ENCODE measurements around the gene HERPUD1. TPM values are rescaled to one million over a fixed set of nuclear protein-coding genes. Genes with fewer than 3 reads are reported as not detected.

Gene HERPUD1
- total RNA-seq, 1 donor from 2014 or later, result 122 TPM

- DNase-seq (ENCODE audit: low spot score) (no peak), ATAC-seq (peak; percentile 72)
Measured at GRCh38 chr16:56910654-56911539, 21.0 kb upstream of the HERPUD1 start.

DNA sequence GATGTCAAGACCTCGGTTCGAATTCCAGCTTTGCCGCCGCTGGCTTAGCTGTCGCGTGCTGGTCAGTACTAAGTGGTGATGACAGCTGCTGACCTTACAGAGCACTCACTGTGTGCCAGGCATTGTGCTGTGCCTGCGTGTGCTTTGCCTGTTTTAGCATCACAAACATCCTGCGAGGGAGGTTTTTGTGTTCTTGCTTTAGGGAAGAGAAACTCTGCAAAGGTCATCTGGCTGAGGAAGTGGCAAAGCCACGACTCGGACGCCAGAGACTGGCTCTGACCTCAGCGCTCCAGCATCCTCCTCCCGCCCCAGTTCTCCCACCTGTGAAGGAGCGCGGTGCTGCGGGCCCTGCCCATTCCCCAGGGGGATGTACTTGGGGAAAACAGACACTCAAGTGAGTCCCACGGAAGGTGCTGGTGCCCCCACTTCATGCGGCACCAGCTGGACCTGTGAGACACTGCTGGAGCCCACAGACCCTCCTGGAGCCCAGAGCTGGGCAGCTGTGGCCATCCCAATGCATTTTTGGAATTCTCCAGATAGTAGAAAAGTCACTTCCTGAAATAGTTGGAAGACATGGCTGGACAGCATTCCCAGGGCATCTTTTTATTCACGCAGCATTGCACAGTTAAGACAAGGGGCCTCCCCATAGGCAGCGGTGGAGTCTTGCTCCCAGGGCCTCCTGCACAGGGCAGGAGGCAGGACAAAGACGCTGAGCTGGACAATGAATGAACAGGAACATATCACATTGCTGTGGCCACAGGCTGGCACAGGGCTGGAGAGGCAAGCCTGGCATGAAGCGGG, 20.0 kb upstream of the HERPUD1 start:
- ATAC-seq, result peak; percentile 53
- no peak for DNase-seq (ENCODE audit: low spot score)

GRCh38 chr16:56912746-56913708, 18.9 kb upstream of the HERPUD1 start:
- DNase-seq (ENCODE audit: low spot score), result no peak
- ATAC-seq, result no peak

DNA sequence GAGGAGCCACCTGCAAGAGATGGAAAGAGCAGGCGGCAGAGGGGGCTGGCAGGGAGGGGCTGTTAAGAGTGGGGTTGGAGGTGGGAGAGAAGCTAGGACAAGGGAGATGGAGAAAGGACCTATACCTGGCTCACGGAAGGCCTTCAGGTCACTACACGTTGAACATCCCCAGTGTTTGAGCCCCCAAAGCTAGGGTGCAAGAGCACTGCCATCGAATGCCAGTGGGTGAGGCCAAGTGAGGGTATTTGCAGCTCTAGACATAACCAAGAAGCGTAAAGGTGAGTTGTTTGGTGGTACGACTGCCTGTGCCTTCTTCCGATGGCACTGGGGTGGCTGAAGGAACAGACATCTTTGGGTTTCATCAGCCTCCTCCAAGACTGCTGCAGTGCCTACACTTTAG, 17.0 kb upstream of the HERPUD1 start:
- ATAC-seq (no peak), DNase-seq (ENCODE audit: low spot score) (no peak)

DNA sequence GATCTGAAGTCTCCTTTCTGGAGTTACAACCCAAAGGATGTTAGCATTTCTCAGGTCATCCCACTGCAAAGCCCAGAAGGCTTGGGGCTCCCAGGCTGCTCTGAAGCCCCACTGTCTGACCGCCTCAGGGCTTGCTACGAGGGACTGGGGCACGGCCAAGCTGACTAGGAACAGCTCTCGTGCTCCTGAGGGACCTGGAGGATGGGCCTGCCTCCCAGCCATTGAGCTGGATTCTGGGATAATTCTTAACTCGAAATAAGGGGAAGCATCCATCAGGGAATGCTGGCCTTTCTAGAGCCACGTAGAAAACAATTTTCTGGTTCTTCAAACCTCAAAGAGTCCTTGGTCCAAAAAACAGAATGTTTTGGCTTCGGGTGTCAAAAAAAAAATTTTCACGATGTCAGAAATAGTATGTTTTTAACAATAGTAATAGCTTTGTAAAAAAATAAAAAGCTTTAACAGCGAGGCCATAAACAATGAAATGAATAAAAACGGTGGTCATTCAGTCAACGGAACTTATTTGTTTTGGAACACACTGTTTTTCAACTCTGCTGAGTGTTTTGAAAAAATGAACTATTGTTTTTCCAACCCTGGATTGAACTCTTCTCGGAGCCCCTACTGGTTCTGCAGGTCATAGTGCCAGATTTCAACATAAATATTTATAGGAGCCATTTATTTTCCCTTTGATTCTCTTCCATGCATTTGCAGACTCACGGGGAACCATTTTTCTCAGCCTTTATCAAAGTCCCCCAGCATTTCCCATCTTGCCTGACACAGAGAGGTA, 16.4 kb upstream of the HERPUD1 start:
- ATAC-seq, result no peak

GRCh38 chr16:56916571-56917403, 15.2 kb upstream of the HERPUD1 start:
- no peak for DNase-seq (ENCODE audit: low spot score)
- ATAC-seq, result no peak

More for the DNA sequence above, 16.4 kb upstream of the HERPUD1 start:
- DNase-seq (ENCODE audit: low spot score), result no peak

GRCh38 chr16:56918467-56919012, 13.4 kb upstream of the HERPUD1 start:
- ATAC-seq, result no peak
- no peak for DNase-seq (ENCODE audit: low spot score)

DNA sequence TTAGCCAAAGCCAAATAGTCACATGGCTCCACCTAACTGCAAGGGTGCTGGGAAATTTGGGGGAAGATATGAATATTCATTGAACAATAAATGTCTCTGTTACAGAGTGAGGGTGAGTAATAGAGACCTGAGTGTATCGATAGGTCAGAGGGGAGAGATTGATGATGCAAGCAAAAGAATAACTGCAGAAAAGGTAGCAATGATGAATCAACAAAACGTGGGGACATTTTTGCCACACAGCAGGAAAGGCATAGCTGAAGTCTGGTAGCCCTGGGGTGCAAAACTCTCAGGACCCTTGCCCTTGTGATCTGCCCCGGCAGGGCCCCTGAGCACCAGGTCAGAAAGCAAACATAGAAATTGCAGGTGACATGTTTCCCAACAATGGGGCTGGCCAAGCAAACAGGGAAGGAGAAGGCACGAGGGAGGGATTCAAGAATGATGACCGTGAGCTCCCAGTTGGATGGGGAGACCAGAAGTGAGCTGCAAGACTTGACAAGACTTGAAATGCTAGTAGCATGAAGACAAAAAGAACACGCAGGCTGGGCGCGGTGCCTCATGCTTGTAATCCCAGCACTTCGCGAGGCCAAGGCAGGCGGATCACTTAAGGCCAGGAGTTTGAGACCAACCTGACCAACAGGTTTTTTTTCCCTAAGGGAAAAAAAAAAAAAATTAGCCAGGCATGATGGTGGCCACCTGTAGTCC, 12.7 kb upstream of the HERPUD1 start:
- DNase-seq (ENCODE audit: low spot score), result no peak
- ATAC-seq, result peak; percentile 37

- ATAC-seq (no peak), DNase-seq (ENCODE audit: low spot score) (no peak)
Measured at GRCh38 chr16:56921571-56921970, 10.4 kb upstream of the HERPUD1 start.

DNA sequence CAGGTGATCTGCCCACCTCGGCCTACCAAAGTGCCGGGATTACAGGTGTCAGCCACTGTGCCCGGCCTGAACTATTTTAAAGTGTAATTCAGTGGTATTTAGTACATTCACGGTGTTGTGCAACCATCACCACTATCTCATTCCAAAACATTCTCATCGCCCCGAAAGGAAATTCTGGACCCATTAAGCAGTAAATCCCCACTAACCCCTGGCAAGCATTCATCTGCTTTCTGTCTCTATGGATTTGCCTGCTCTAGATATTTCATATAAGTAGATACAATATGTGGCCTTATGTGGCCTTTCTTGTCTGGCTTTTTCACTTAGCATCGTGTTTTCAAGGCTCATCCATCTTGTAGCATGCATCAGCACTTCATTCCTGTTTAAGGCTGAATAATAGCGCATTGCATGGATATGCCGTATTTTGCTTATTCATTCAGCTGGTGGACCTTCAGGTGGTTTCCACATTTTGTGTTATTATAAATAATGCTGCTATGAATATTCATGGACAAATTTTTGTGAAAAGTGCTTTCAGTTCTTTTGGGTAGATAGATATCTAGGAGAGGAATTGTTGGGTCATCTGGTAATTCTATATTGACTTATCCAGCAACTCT, 8.4 kb upstream of the HERPUD1 start:
- peak; percentile 12 for ATAC-seq

GRCh38 chr16:56927471-56927870, 4.5 kb upstream of the HERPUD1 start:
- ATAC-seq, result no peak
- DNase-seq (ENCODE audit: low spot score), result no peak

More for the DNA sequence above, 8.4 kb upstream of the HERPUD1 start:
- no peak for DNase-seq (ENCODE audit: low spot score)

DNA sequence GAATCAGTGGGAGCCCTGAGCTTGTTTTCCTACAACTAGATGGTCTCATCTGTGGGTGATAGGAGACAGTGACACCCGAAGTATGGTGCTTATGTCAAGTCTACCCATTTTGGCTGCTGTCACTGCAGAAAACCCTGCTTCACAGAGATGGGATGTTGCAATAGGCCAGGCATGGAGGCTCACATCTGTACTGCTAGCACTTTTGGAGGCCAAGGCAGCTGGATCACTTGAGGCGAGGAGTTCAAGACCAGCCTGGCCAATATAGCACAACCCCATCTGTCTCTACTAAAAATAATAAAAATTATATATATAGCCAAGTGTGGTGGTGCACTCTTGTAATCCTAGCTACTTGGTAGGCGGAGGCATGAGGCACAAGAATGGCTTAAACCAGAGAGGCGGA, 2.3 kb upstream of the HERPUD1 start:
- DNase-seq (ENCODE audit: low spot score) (no peak), ATAC-seq (no peak)

- DNase-seq (ENCODE audit: low spot score) (no peak), ATAC-seq (no peak)
Measured at GRCh38 chr16:56930486-56931270, 1.3 kb upstream of the HERPUD1 start.

- no peak for DNase-seq (ENCODE audit: low spot score)
Measured at GRCh38 chr16:56931271-56931891, 561 bp upstream of the HERPUD1 start.

GRCh38 chr16:56932721-56933619, 1.0 kb downstream of the HERPUD1 start:
- DNase-seq (ENCODE audit: low spot score) (peak; percentile 90), ATAC-seq (peak; percentile 69)

More at GRCh38 chr16:56931271-56931891, 561 bp upstream of the HERPUD1 start:
- ATAC-seq, result no peak

Measured in left lobe of liver (tissue), 2 donors.